ENCODE results near the gene CACNB2. TPM values are rescaled to one million over a fixed set of nuclear protein-coding genes. Genes with fewer than 3 reads are reported as not detected.

Gene CACNB2
- total RNA-seq, 1 experiment from 2014 or later, result not detected

DNA sequence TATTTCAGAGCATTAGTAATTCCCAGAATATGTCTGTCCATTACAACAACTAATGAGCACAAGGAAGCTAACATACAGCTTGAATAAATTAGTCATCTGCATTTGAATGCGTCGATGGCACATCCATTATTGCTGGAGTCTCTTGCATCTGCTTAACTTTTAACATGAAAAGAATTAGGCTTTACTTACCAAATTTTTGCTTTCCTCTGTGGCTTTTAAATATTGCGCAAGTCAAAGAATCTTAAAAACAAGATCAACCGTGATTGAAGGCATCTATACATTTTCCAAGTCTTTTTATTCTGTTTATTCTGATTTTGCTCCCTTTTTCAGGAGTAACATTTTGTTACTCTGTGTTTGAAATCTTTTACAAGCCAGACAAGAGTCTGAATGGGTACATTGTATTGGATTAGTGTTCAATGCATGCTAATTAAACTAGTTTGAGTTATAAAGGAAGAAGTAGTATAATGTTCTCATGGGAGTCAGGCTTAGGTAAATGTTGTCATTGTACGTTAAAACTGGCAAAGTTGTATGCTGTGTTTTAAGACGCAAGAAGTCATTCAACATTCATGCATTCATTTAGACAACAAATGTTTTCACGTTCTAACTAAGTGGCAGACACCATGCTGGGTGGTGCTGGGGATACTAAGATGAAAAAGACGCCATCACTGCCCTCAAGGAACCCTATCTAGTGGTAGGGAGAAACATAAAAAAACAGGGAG is 4.0 kb upstream of the CACNB2 start:
- no peak for TF ChIP-seq CTCF (IDR thresholded peaks at IDR 0.05; ENCODE audit: unreplicated experiment)
- intact Hi-C loops (cut with micrococcal nuclease; ENCODE audit: unreplicated experiment), result no loop called here
- H3K36me3 Mint-ChIP-seq (ENCODE audit: insufficient read depth, unreplicated experiment), result no peaks in the 10 kb centered on the region
- no peak for DNase-seq
- no peak overlapping the region for H3K27ac Mint-ChIP-seq (ENCODE audit: unreplicated experiment)
- no peaks in the 10 kb centered on the region for H3K4me1 Mint-ChIP-seq (ENCODE audit: low read depth, unreplicated experiment)
- no peak overlapping the region for H3K4me3 Mint-ChIP-seq (ENCODE audit: low read depth, unreplicated experiment)
- H3K9me3 Mint-ChIP-seq (ENCODE audit: low read depth, unreplicated experiment), result peaks cover 2% of the 10 kb centered on the region
- BruUV-seq (replicated peaks), result no TSS peak
- CTCF ChIA-PET, result no interaction called here
- no peaks in the 10 kb centered on the region for H3K27me3 Mint-ChIP-seq (ENCODE audit: unreplicated experiment)

GRCh38 chr10:18137111-18137510 is 3.1 kb upstream of the CACNB2 start:
- H3K4me1 Mint-ChIP-seq (ENCODE audit: low read depth, unreplicated experiment), result no peaks in the 10 kb centered on the region
- CTCF ChIA-PET, result no interaction called here
- no peak for DNase-seq
- H3K9me3 Mint-ChIP-seq (ENCODE audit: low read depth, unreplicated experiment), result peaks cover 2% of the 10 kb centered on the region
- no peak overlapping the region for H3K4me3 Mint-ChIP-seq (ENCODE audit: low read depth, unreplicated experiment)
- intact Hi-C loops (cut with micrococcal nuclease; ENCODE audit: unreplicated experiment), result no loop called here
- no peak for TF ChIP-seq CTCF (IDR thresholded peaks at IDR 0.05; ENCODE audit: unreplicated experiment)
- H3K27me3 Mint-ChIP-seq (ENCODE audit: unreplicated experiment), result no peaks in the 10 kb centered on the region
- H3K27ac Mint-ChIP-seq (ENCODE audit: unreplicated experiment), result no peak overlapping the region
- no TSS peak for BruUV-seq (replicated peaks)
- no peaks in the 10 kb centered on the region for H3K36me3 Mint-ChIP-seq (ENCODE audit: insufficient read depth, unreplicated experiment)

DNA sequence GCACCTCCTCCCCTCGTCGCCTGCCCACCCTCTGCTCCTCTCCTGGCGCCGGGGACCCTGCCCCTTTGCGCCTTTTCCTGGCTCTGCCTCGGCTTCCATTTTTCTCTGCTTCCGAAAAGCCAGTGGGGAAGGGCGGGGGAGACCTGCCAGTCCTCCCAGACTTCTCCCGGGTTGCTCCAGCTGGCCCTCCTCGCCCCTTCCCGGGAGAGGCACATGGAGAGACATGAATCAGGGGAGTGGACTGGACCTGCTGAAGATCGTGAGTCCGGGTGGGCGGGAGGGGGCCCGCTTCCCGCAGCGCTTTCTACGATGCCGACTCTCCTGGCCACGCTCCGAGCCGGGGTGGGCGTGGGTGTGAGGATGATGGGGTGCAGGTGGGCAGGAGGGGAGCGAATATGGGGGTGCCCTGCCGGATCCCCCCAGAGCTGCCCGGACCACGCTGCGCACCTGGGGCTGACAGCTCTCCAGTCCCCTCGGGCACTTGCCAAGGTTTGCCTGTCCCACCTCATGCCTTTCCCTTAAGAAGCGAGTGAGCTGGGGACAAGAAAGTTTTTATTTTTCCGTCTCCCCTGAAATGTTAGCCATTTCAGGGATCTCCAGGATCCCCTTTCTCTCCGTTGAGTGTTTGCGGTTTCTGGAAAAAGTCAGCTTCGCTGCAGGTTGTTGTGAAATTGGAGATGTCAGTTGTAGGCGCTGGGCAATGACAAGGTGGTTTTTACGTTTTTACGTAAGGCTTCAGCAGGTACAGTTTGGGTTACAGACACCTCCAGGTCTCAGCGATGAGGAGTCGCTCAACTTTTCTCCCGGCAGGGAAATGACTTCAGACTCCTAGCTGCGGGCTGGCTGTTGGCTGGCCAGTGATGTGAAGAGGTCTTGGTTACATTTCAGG is 977 bp downstream of the CACNB2 start:
- no peaks in the 10 kb centered on the region for H3K36me3 Mint-ChIP-seq (ENCODE audit: insufficient read depth, unreplicated experiment)
- H3K9me3 Mint-ChIP-seq (ENCODE audit: low read depth, unreplicated experiment), result no peaks in the 10 kb centered on the region
- TF ChIP-seq CTCF (IDR thresholded peaks at IDR 0.05; ENCODE audit: unreplicated experiment), result no peak
- H3K27me3 Mint-ChIP-seq (ENCODE audit: unreplicated experiment), result no peaks in the 10 kb centered on the region
- DNase-seq, result no peak
- BruUV-seq (replicated peaks), result no TSS peak
- H3K27ac Mint-ChIP-seq (ENCODE audit: unreplicated experiment), result no peak overlapping the region
- H3K4me1 Mint-ChIP-seq (ENCODE audit: low read depth, unreplicated experiment), result no peaks in the 10 kb centered on the region
- intact Hi-C loops (cut with micrococcal nuclease; ENCODE audit: unreplicated experiment), result no loop called here
- H3K4me3 Mint-ChIP-seq (ENCODE audit: low read depth, unreplicated experiment), result no peak overlapping the region
- CTCF ChIA-PET, result no interaction called here

GRCh38 chr10:18142151-18142550 is 1.9 kb downstream of the CACNB2 start:
- H3K27me3 Mint-ChIP-seq (ENCODE audit: unreplicated experiment), result no peaks in the 10 kb centered on the region
- no peak for TF ChIP-seq CTCF (IDR thresholded peaks at IDR 0.05; ENCODE audit: unreplicated experiment)
- H3K4me1 Mint-ChIP-seq (ENCODE audit: low read depth, unreplicated experiment), result no peaks in the 10 kb centered on the region
- no peak overlapping the region for H3K4me3 Mint-ChIP-seq (ENCODE audit: low read depth, unreplicated experiment)
- no peaks in the 10 kb centered on the region for H3K36me3 Mint-ChIP-seq (ENCODE audit: insufficient read depth, unreplicated experiment)
- DNase-seq, result no peak
- CTCF ChIA-PET, result no interaction called here
- no peak overlapping the region for H3K27ac Mint-ChIP-seq (ENCODE audit: unreplicated experiment)
- intact Hi-C loops (cut with micrococcal nuclease; ENCODE audit: unreplicated experiment), result no loop called here
- no TSS peak for BruUV-seq (replicated peaks)
- no peaks in the 10 kb centered on the region for H3K9me3 Mint-ChIP-seq (ENCODE audit: low read depth, unreplicated experiment)

All from Calu3 (cell line).